Testis (tissue), 3 donors: ENCODE measurements around the gene ZNF296. TPM values are rescaled to one million over a fixed set of nuclear protein-coding genes. Genes with fewer than 3 reads are reported as not detected.

ENCODE experiments used
- DNase-seq: peaks from one replicate; pipeline ENCODE4 v3.0.0-alpha.2; 2019
- H3K27ac ChIP-seq, 2 donors: fragments of 200-600 bp; sonication (generic); one replicate each; pipeline ENCODE4 v1.5.1; 2019
- H3K27me3 ChIP-seq: fragments of 200-600 bp; sonication (generic); one replicate; pipeline ENCODE4 v1.5.1; 2019
- H3K36me3 ChIP-seq: fragments of 200-600 bp; sonication (generic); one replicate; pipeline ENCODE4 v1.5.1; 2017; ENCODE audit warnings: low read depth; ENCODE audit errors: missing control alignments
- H3K4me1 ChIP-seq: fragments of 200-600 bp; sonication (generic); one replicate; pipeline ENCODE4 v1.5.1; 2019
- H3K4me3 ChIP-seq, 2 donors: fragments of 200-600 bp; sonication (generic); one replicate each; pipeline ENCODE4 v1.5.1; 2017 to 2019
- H3K9me3 ChIP-seq: fragments of 200-600 bp; sonication (generic); one replicate; pipeline ENCODE4 v1.5.1; 2017
- POLR2A ChIP-seq: fragments of 450-650 bp; IDR thresholded peaks from one replicate; pipeline ENCODE4 v1.6.1; 2017; ENCODE audit warnings: antibody characterized with exemption, mild to moderate bottlenecking, moderate library complexity
- WGBS, 2 donors: methylation state at CpG; one replicate each; pipeline ENCODE4 v1.1.5; 2018; 5-methylcytosine and 5-hydroxymethylcytosine counted together
- intact Hi-C: fragments of 100-400 bp; cut with DNase I; formaldehyde crosslinking; loops from one replicate; pipeline ENCODE4 v1.15.1; 2023; ENCODE audit warnings: low total_unique reads
- polyA plus RNA-seq: library from polyadenylated mRNA; stranded (reverse); fragments of 350-450 nt; fragmentation: Illumina TruSeq; extraction: RNeasy Lipid Tissue Mini Kit (QIAGEN cat#74804); gene quantifications from one replicate; pipeline ENCODE4 v1.2.3, GENCODE V29; 2014; ENCODE audit warnings: low read depth, low replicate concordance; ENCODE audit not compliant: insufficient read depth
- total RNA-seq, 2 donors: library from RNA; depleted of rRNA; stranded (reverse); fragments of >200 nt; gene quantifications; one replicate each; pipeline ENCODE4 v1.2.3, GENCODE V29; 2016
- TF ChIP-seq, protein P1 (sequence below), 3 experiments: fragments of 450-650 bp in 2 of 3; fragments of 200-600 bp in 1 of 3; sonication (generic) in 1 of 3; IDR thresholded peaks; one replicate each; pipeline ENCODE4 v1.5.1; 2016 to 2019; ENCODE audit warnings: antibody characterized with exemption in 3 of 3, mild to moderate bottlenecking in 2 of 3, moderate library complexity in 1 of 3

The ZNF296 gene
- total and polyA plus RNA-seq, 3 donors from 2014 or later = 3.0 to 6.7 (median 5.8) TPM

DNA sequence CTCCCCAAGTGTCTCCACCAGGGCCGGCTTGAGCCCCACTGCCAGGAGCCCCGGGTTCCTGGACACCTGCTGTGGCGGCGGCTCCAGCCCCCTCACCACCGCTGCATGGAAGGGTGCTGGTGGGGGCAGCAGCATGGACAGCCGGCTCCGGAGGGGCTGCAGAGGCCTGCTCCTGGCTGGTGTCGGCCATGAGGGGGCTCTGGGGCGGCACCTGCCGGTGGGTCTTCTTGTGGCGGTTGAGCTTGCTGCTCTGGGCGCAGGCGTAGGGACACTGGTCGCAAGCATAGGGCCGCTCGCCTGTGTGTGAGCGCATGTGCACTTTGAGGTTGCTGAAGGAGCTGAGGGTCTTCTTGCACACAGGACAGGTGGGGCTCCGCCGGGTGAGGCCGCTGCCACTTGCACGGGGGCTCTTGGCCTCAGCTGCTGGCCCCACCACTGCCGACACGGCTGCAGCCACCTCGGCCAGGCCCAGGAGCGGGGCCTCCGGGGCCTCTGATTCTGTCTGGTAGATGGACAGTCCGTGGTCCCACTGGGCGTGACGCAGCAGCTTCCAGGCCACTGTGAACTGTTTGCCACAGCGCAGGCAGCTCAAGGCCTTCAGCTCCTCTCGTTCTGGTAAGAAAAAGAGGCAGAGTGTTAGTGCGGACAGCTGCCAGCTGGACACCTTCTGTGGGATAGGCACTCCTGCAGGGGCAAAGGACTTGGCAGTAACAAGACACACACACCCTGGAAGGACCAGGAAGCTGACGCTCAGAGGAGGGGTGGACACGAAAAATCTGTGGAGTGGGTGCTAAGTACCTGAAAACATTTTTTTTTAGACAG lies 4.1 kb downstream of the ZNF296 start:
- no peak for DNase-seq

DNA sequence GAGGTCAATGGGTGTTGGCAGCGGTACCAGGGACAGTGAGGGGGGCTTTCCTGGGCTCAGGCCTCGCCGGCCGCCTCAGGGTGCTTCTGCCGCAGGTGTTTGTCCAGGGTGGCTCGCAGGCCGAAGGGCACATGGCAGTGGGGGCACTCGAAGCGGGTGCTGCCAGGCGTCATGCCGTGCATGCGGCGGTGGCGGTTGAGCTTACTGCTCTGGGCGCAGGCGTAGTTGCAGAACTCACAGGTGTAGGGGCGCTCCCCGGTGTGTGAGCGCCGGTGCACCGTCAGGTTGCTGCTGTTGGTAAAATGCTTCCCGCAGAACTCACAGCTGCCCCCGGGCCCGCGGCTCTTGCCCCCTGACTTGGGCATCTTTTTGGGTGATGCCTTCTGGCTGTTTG lies 4.7 kb downstream of the ZNF296 start:
- Histone ChIP-seq H3K9me3 (no peaks in the 10 kb centered on the region), H3K27ac (no peak overlapping the region), H3K27me3 (no peaks in the 10 kb centered on the region), H3K4me3 (no peak overlapping the region), H3K4me1 (peaks cover 5% of the 10 kb centered on the region), H3K36me3 (no peaks in the 10 kb centered on the region)
- intact Hi-C loops = no loop called here
- no peak for DNase-seq
- TF ChIP-seq POLR2A = no peak
- TF ChIP-seq, protein P1, sequence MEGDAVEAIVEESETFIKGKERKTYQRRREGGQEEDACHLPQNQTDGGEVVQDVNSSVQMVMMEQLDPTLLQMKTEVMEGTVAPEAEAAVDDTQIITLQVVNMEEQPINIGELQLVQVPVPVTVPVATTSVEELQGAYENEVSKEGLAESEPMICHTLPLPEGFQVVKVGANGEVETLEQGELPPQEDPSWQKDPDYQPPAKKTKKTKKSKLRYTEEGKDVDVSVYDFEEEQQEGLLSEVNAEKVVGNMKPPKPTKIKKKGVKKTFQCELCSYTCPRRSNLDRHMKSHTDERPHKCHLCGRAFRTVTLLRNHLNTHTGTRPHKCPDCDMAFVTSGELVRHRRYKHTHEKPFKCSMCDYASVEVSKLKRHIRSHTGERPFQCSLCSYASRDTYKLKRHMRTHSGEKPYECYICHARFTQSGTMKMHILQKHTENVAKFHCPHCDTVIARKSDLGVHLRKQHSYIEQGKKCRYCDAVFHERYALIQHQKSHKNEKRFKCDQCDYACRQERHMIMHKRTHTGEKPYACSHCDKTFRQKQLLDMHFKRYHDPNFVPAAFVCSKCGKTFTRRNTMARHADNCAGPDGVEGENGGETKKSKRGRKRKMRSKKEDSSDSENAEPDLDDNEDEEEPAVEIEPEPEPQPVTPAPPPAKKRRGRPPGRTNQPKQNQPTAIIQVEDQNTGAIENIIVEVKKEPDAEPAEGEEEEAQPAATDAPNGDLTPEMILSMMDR (IDR thresholded peaks at IDR 0.05) = no peak
- 92 to 96% methylated on average over 23 to 25 of the region's 25 CpGs for WGBS, 2 donors

More for the DNA sequence above, 4.1 kb downstream of the ZNF296 start:
- Histone ChIP-seq H3K27me3 (no peaks in the 10 kb centered on the region), H3K9me3 (no peaks in the 10 kb centered on the region), H3K4me1 (peaks cover 9% of the 10 kb centered on the region), H3K36me3 (no peaks in the 10 kb centered on the region), H3K27ac (no peak overlapping the region), H3K4me3 (no peak overlapping the region)
- 80 to 86% methylated on average over 20 to 25 of the region's 34 CpGs for WGBS, 2 donors
- TF ChIP-seq, protein P1 (IDR thresholded peaks at IDR 0.05) = no peak
- TF ChIP-seq POLR2A = no peak
- intact Hi-C loops = no loop called here

DNA sequence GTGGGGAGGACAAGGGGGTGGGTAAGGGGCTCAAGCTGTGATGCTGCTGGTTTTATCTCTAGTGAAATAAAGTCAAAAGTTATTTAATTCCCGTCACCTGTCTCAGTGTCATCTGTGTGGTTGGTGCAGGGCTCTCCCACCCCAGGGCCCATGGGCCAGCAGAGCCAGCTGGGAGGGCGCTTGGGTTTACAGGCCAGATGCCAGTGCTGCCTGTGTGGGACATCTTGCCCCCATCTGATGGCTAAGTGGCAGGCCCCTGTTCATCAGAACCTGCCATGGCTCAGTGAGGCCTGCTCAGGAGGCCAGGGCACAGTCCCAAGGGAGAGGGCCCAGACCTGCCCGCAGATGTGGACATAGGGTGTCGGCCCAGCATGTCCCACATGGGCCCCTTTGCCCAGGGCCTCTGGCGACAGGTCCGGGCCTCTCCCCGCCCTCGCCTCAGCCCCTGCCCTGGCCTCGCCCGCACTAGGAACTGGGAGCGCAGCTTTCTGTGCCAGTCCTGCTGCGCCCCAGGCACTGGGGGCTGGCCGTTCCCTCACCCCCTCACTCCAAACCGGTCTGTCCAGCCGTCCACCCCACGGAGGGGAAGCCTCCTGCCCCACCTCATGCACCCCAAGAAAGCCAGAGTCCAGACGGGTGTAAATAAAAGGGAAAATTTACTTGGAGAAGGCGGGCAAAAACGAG lies 5.3 kb downstream of the ZNF296 start:
- H3K4me1 ChIP-seq = peaks cover 3% of the 10 kb centered on the region
- 84 to 88% methylated on average over 11 to 19 of the region's 19 CpGs for WGBS, 2 donors
- no peaks in the 10 kb centered on the region for H3K27me3 ChIP-seq
- H3K36me3 ChIP-seq = no peaks in the 10 kb centered on the region
- no peak overlapping the region for H3K27ac ChIP-seq
- TF ChIP-seq POLR2A = no peak
- TF ChIP-seq, protein P1 (IDR thresholded peaks at IDR 0.05) = no peak
- H3K9me3 ChIP-seq = no peaks in the 10 kb centered on the region
- no peak for DNase-seq
- H3K4me3 ChIP-seq = no peak overlapping the region
- intact Hi-C loops = no loop called here

DNA sequence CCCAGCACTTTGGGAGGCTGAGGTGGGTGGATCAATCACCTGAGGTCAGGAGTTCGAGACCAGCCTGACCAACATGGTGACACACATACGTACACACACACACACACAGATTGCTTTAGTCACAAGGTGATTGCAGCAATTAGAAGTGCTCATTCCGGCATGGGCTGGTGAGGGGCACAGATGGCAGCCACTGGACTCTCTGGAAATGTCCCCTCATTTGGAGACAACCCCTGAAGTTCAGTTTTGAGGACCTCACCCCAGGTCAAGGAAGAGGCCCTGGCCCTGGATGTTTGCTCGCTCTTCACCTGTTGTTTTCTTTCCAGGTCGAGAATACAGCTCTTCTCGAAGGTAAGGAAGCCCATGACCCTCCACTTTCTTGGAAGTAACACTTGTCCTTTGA lies 6.1 kb downstream of the ZNF296 start:
- no peak for DNase-seq
- H3K4me1 ChIP-seq = peaks cover 1% of the 10 kb centered on the region
- H3K27me3 ChIP-seq = no peaks in the 10 kb centered on the region
- WGBS, 2 donors = 82 to 88% methylated on average over 4 to 6 of the region's 6 CpGs
- H3K4me3 ChIP-seq = no peak overlapping the region
- H3K27ac ChIP-seq = no peak overlapping the region
- intact Hi-C loops = no loop called here
- TF ChIP-seq POLR2A = no peak
- TF ChIP-seq, protein P1 (IDR thresholded peaks at IDR 0.05) = no peak
- no peaks in the 10 kb centered on the region for H3K36me3 ChIP-seq
- H3K9me3 ChIP-seq = no peaks in the 10 kb centered on the region
